ENCODE data around the gene RBMXL3.

DNA sequence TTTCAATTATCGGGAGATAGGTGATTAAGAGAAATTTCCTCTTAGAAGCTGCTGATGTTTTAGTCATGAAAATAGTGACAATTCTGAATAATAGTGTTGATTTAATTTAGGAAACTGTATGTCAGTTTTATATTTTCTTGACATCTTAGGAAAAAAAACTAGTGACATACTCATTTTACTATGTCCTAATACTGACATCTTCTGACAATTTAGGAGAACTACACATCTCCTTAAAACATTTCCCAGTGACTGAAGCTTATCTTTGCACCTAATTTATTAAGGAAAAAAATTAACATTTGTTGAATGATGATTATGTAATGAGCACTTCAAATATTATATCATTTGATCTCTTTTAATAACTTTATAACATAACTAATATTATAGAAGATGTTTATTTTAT lies 42.0 kb upstream of the RBMXL3 start:
- TF ChIP-seq, protein P1, sequence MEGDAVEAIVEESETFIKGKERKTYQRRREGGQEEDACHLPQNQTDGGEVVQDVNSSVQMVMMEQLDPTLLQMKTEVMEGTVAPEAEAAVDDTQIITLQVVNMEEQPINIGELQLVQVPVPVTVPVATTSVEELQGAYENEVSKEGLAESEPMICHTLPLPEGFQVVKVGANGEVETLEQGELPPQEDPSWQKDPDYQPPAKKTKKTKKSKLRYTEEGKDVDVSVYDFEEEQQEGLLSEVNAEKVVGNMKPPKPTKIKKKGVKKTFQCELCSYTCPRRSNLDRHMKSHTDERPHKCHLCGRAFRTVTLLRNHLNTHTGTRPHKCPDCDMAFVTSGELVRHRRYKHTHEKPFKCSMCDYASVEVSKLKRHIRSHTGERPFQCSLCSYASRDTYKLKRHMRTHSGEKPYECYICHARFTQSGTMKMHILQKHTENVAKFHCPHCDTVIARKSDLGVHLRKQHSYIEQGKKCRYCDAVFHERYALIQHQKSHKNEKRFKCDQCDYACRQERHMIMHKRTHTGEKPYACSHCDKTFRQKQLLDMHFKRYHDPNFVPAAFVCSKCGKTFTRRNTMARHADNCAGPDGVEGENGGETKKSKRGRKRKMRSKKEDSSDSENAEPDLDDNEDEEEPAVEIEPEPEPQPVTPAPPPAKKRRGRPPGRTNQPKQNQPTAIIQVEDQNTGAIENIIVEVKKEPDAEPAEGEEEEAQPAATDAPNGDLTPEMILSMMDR (IDR thresholded peaks at IDR 0.05) = peak in 3 of 4 experiments; percentile 18 to 44 (median 40)
- TF ChIP-seq POLR2A (IDR thresholded peaks at IDR 0.05) = no peak
- no peak for TF ChIP-seq POLR2AphosphoS5 (IDR thresholded peaks at IDR 0.05)
